SU-DHL-6 (cell line): ENCODE results near the gene SLC16A7.

Experiments
- H2AFZ ChIP-seq: fragments of 200-600 bp; sonication (generic); 2 replicates; pipeline ENCODE4 v1.6.1; 2014; ENCODE audit warnings: low read depth, mild to moderate bottlenecking, moderate library complexity, mixed read lengths, antibody characterized with exemption, low read length; ENCODE audit not compliant: severe bottlenecking
- H3F3A ChIP-seq: fragments of 200-600 bp; shearing (Covaris generic); 2 replicates; pipeline ENCODE4 v1.6.0; 2016; ENCODE audit warnings: antibody characterized with exemption, mild to moderate bottlenecking; ENCODE audit not compliant: insufficient read depth
- H3K27ac ChIP-seq: fragments of 200-600 bp; sonication (generic); 2 replicates; pipeline ENCODE4 v1.5.1; 2016; ENCODE audit warnings: low read depth, mild to moderate bottlenecking, low read length, moderate library complexity, mixed read lengths
- H3K27me3 ChIP-seq: fragments of 200-600 bp; sonication (generic), shearing (Covaris generic); 2 replicates; pipeline ENCODE4 v1.6.0; 2014; ENCODE audit warnings: mild to moderate bottlenecking, low read length
- H3K36me3 ChIP-seq: fragments of 200-600 bp; sonication (generic); 2 replicates; pipeline ENCODE4 v1.6.1; 2014; ENCODE audit warnings: mild to moderate bottlenecking, low read length, mixed read lengths
- H3K4me2 ChIP-seq: fragments of 300-600, 200-600 bp; shearing (Covaris generic), sonication (generic); 2 replicates; pipeline ENCODE4 v1.6.0; 2014; ENCODE audit warnings: low read length, low read depth, mild to moderate bottlenecking; ENCODE audit not compliant: poor library complexity, severe bottlenecking
- H3K4me3 ChIP-seq: fragments of 200-600 bp; sonication (generic); 2 replicates; pipeline ENCODE4 v1.5.1; 2014; ENCODE audit warnings: antibody characterized with exemption, low read length, mild to moderate bottlenecking, mixed read lengths; ENCODE audit not compliant: insufficient read depth, poor library complexity, severe bottlenecking
- H3K79me2 ChIP-seq: fragments of 200-600 bp; sonication (generic); 2 replicates; pipeline ENCODE4 v1.6.1; 2014; ENCODE audit warnings: mild to moderate bottlenecking, low read length, moderate library complexity; ENCODE audit not compliant: insufficient read depth
- H3K9ac ChIP-seq: fragments of 200-600 bp; sonication (generic); 2 replicates; pipeline ENCODE4 v1.7.0; 2014; ENCODE audit warnings: mild to moderate bottlenecking, low read length
- H3K9me2 ChIP-seq: fragments of 200-600 bp; sonication (generic); replicated peaks from 2 replicates; pipeline ENCODE4 v1.6.1; 2014; ENCODE audit warnings: low read length; ENCODE audit not compliant: insufficient read depth
- H3K9me3 ChIP-seq: fragments of 200-600 bp; sonication (generic); 2 replicates; pipeline ENCODE4 v1.6.1; 2014; ENCODE audit warnings: low read length, mixed read lengths; ENCODE audit not compliant: insufficient read depth
- H4K20me1 ChIP-seq: fragments of 200-600 bp; sonication (generic); 2 replicates; pipeline ENCODE4 v1.6.1; 2014; ENCODE audit warnings: low read depth, mild to moderate bottlenecking, antibody characterized with exemption, low read length, moderate library complexity, mixed read lengths
- EZH2phosphoT487 ChIP-seq: fragments of 200-600 bp; sonication (generic), shearing (Covaris generic); conservative IDR thresholded peaks from 2 replicates; pipeline ENCODE4 v1.6.1; 2018; ENCODE audit warnings: mild to moderate bottlenecking, antibody characterized with exemption, low read length, moderate library complexity, mixed read lengths
- TF ChIP-seq, protein P1 (sequence below): fragments of 200-600 bp; sonication (generic); IDR thresholded peaks from one replicate; pipeline ENCODE4 v1.5.1; 2017; ENCODE audit warnings: antibody characterized with exemption, mild to moderate bottlenecking, low read length, moderate library complexity; ENCODE audit not compliant: insufficient read depth, poor library complexity, severe bottlenecking

The SLC16A7 gene

DNA sequence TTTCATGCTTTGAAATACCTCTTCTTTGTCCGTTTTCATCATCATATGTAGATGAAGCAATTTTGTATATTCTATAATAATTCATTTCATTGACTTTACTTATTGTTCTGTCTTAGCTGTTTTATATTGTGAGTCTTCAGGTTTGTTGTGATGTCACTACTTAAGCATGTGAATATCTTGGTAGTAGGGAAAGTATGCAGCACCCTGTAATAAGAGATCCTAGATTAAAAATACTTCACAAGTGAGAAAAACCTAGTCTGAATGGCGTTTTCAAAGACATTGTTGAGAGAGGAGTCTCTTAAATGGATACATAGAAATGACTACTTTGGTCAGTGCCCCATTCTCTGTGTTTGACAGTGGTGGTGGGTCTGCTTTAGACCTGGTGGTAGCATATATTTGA is 61.4 kb downstream of the SLC16A7 start:
- Histone ChIP-seq H3K9me3 (no peaks in the 10 kb centered on the region), H3K27me3 (no peaks in the 10 kb centered on the region), H3K79me2 (peaks cover 13% of the 10 kb centered on the region; the same call in 1 of the 2 replicates), H3K27ac (no peak overlapping the region), H3K4me3 (no peak overlapping the region), H3K9ac (no peak overlapping the region), H4K20me1 (no peaks in the 10 kb centered on the region), H2AFZ (no peak overlapping the region), H3K4me2 (no peak overlapping the region), H3K9me2 (no peaks in the 10 kb centered on the region), H3F3A (no peaks in the 10 kb centered on the region), H3K36me3 (peaks cover 2% of the 10 kb centered on the region; the same call in 1 of the 2 replicates)
- TF ChIP-seq EZH2phosphoT487 = no peak
- TF ChIP-seq, protein P1, sequence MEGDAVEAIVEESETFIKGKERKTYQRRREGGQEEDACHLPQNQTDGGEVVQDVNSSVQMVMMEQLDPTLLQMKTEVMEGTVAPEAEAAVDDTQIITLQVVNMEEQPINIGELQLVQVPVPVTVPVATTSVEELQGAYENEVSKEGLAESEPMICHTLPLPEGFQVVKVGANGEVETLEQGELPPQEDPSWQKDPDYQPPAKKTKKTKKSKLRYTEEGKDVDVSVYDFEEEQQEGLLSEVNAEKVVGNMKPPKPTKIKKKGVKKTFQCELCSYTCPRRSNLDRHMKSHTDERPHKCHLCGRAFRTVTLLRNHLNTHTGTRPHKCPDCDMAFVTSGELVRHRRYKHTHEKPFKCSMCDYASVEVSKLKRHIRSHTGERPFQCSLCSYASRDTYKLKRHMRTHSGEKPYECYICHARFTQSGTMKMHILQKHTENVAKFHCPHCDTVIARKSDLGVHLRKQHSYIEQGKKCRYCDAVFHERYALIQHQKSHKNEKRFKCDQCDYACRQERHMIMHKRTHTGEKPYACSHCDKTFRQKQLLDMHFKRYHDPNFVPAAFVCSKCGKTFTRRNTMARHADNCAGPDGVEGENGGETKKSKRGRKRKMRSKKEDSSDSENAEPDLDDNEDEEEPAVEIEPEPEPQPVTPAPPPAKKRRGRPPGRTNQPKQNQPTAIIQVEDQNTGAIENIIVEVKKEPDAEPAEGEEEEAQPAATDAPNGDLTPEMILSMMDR = no peak

DNA sequence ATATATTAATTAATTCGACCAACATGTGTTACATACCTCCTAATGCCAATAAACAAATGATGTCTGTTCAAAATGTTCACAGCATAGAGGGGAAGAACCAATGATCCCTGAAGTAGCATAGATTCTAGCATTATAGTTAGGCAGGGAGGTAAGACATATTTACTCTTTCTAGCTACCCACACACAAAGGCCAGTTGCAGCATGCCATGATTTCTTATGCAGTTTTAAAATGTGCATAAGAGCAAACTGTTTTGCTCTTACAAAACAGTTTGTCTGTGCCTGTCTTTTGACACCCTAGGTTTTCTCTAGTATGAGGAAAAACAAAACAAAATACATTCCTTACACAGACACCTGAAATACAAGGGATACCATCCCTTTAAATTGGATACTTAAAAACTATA is 61.9 kb downstream of the SLC16A7 start:
- no peaks in the 10 kb centered on the region for H3K9me3 ChIP-seq
- H3K9me2 ChIP-seq = no peaks in the 10 kb centered on the region
- TF ChIP-seq EZH2phosphoT487 = no peak
- TF ChIP-seq, protein P1 = no peak
- H3F3A ChIP-seq = no peaks in the 10 kb centered on the region
- no peak overlapping the region for H3K9ac ChIP-seq
- peaks cover 13% of the 10 kb centered on the region for H3K79me2 ChIP-seq
- no peak overlapping the region for H2AFZ ChIP-seq
- no peaks in the 10 kb centered on the region for H3K27me3 ChIP-seq
- H3K27ac ChIP-seq = no peak overlapping the region
- H3K4me3 ChIP-seq = no peak overlapping the region
- no peaks in the 10 kb centered on the region for H4K20me1 ChIP-seq
- H3K4me2 ChIP-seq = no peak overlapping the region
- H3K36me3 ChIP-seq = peaks cover 2% of the 10 kb centered on the region; the same call in 1 of the 2 replicates

DNA sequence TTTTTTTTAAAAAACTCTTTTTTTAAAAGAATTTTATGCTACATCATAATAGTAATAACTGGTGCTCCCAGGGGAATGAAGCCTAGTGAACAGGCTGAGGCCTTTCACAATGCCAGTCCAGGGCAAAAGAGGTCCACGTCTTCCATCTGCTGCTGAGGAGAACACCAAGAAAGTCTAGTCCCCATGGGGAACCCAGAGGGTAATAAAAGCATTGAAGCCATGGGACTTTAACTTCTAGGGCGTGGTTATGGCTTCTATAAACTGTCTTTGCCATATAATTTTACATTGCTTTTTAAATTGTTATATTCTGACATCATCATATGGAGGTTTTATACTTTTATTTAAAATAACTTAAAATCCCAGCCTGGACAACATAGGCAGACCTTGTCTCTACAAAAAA is 64.3 kb downstream of the SLC16A7 start:
- H3K4me3 ChIP-seq = no peak overlapping the region
- H3K9ac ChIP-seq = no peak overlapping the region
- no peaks in the 10 kb centered on the region for H3K9me2 ChIP-seq
- no peaks in the 10 kb centered on the region for H3K27me3 ChIP-seq
- H4K20me1 ChIP-seq = no peaks in the 10 kb centered on the region
- TF ChIP-seq EZH2phosphoT487 = no peak
- TF ChIP-seq, protein P1 = no peak
- peaks cover 11% of the 10 kb centered on the region for H3K36me3 ChIP-seq
- H3K79me2 ChIP-seq = peaks cover 26% of the 10 kb centered on the region
- H3K27ac ChIP-seq = no peak overlapping the region
- no peaks in the 10 kb centered on the region for H3K9me3 ChIP-seq
- H3K4me2 ChIP-seq = no peak overlapping the region
- H3F3A ChIP-seq = no peaks in the 10 kb centered on the region
- H2AFZ ChIP-seq = no peak overlapping the region
